Stimulated activated CD8-positive, alpha-beta memory T cell treated with anti-CD3 and anti-CD28 coated beads, Interleukin-2, amount 100 ng/mL, for 48 hours (primary cell): Measurements from ENCODE around the gene TYW1.
"Not testable (repeated sequence)": the region's sequence is repeated elsewhere in the genome, so short reads cannot be mapped to it uniquely, and the experiment has no call there.

ENCODE experiments used
- DNase-seq, 2 donors: peaks; one replicate each; pipeline ENCODE4 v3.0.0-alpha.2; 2020; ENCODE audit warnings: low read depth in 2 of 2

The TYW1 gene

GRCh38 chr7:66996444-66997191 lies at the start of gene TYW1:
Gene TYW1 (plus strand): TSS chr7:66996833. CDS start chr7:66996979, 146 bp downstream.
- peak; percentile 91 to 97 for DNase-seq

GRCh38 chr7:66948480-66949109 lies 48.0 kb upstream of the TYW1 start:
- DNase-seq: no peak

- DNase-seq: no peak
Measured at GRCh38 chr7:66950311-66950710, 46.3 kb upstream of the TYW1 start.

GRCh38 chr7:66950763-66951162 lies 45.9 kb upstream of the TYW1 start:
- no peak for DNase-seq

GRCh38 chr7:66952343-66953043 lies 44.1 kb upstream of the TYW1 start:
- DNase-seq: no peak

- DNase-seq: no peak
Measured at GRCh38 chr7:66953044-66953427, 43.6 kb upstream of the TYW1 start.

GRCh38 chr7:66957595-66958290 lies 38.9 kb upstream of the TYW1 start:
- no peak for DNase-seq

- no peak for DNase-seq
Measured at GRCh38 chr7:66958538-66959350, 37.9 kb upstream of the TYW1 start.

- DNase-seq: no peak
Measured at GRCh38 chr7:66960192-66960591, 36.4 kb upstream of the TYW1 start.

GRCh38 chr7:66961096-66961495 lies 35.5 kb upstream of the TYW1 start:
- no peak for DNase-seq

GRCh38 chr7:66964411-66964810 lies 32.2 kb upstream of the TYW1 start:
- DNase-seq: no peak

GRCh38 chr7:66967029-66967428 lies 29.6 kb upstream of the TYW1 start:
- no peak for DNase-seq

- not testable (repeated sequence) for DNase-seq
Measured at GRCh38 chr7:66969001-66969400, 27.6 kb upstream of the TYW1 start.

- DNase-seq: no peak
Measured at GRCh38 chr7:66970310-66970709, 26.3 kb upstream of the TYW1 start.

- DNase-seq: no peak
Measured at GRCh38 chr7:66974986-66975590, 21.5 kb upstream of the TYW1 start.

GRCh38 chr7:66978312-66978711 lies 18.3 kb upstream of the TYW1 start:
- DNase-seq: not testable (repeated sequence)

GRCh38 chr7:66979013-66979412 lies 17.6 kb upstream of the TYW1 start:
- not testable (repeated sequence) for DNase-seq

GRCh38 chr7:66980336-66980735 lies 16.3 kb upstream of the TYW1 start:
- not testable (repeated sequence) for DNase-seq

GRCh38 chr7:66989552-66989951 lies 7.1 kb upstream of the TYW1 start:
- DNase-seq: not testable (repeated sequence)

GRCh38 chr7:66994051-66994450 lies 2.6 kb upstream of the TYW1 start:
- not testable (repeated sequence) for DNase-seq

- peak; percentile 10 to 29 for DNase-seq
Measured at GRCh38 chr7:66994691-66995049, 2.0 kb upstream of the TYW1 start.
